HL-60 (cell line): Measurements from ENCODE around the gene ADGRG6.

Experiments used
- DNase-seq, 2 experiments: peaks; one replicate each; pipeline ENCODE4 v3.0.0-alpha.2; 2010 to 2020; ENCODE audit warnings: low read depth in 1 of 2, low spot score in 1 of 2
- H3K27ac ChIP-seq: fragments of 250-450 bp; sonication (Bioruptor Pico); replicated peaks from 2 replicates; pipeline ENCODE4 v1.5.1; 2020; ENCODE audit warnings: mild to moderate bottlenecking, moderate library complexity
- H3K27me3 ChIP-seq: fragments of 250-450 bp; sonication (Bioruptor Pico); 2 replicates; pipeline ENCODE4 v1.5.1; 2021; ENCODE audit warnings: mild to moderate bottlenecking, moderate library complexity; ENCODE audit not compliant: insufficient read depth, poor library complexity, severe bottlenecking
- H3K4me3 ChIP-seq: replicated peaks from 2 replicates; pipeline ENCODE4 v1.5.1; 2011; ENCODE audit warnings: mild to moderate bottlenecking, control low read depth, low read length; ENCODE audit not compliant: insufficient read depth
- CTCF ChIP-seq: IDR thresholded peaks from one replicate; pipeline ENCODE4 v1.5.1; 2011; ENCODE audit warnings: low read length, control low read depth, inconsistent platforms; ENCODE audit not compliant: insufficient read depth
- GABPA ChIP-seq: IDR thresholded peaks from 2 replicates; pipeline ENCODE4 v1.6.1; 2012; ENCODE audit warnings: low read depth
- POLR2AphosphoS5 ChIP-seq: IDR thresholded peaks from 2 replicates; pipeline ENCODE4 v1.6.1; 2012; ENCODE audit warnings: low read depth
- REST ChIP-seq: IDR thresholded peaks from 2 replicates; pipeline ENCODE4 v1.6.1; 2012; ENCODE audit warnings: low read depth; ENCODE audit not compliant: insufficient replicate concordance
- SPI1 ChIP-seq: IDR thresholded peaks from 2 replicates; pipeline ENCODE4 v1.6.1; 2012; ENCODE audit warnings: low read depth, mild to moderate bottlenecking, borderline replicate concordance

The ADGRG6 gene

GRCh38 chr6:142316791-142317368 is 15.1 kb downstream of the ADGRG6 start:
- H3K27ac ChIP-seq: no peak overlapping the region
- TF ChIP-seq GABPA (no peak), CTCF (no peak), POLR2AphosphoS5 (no peak), REST (no peak), SPI1 (no peak)
- H3K4me3 ChIP-seq: no peak overlapping the region
- no peaks in the 10 kb centered on the region for H3K27me3 ChIP-seq
- DNase-seq: no peak

- TF ChIP-seq REST (no peak), POLR2AphosphoS5 (no peak), SPI1 (no peak), CTCF (no peak), GABPA (no peak)
- DNase-seq: no peak
- Histone ChIP-seq H3K27ac (no peak overlapping the region), H3K4me3 (no peak overlapping the region), H3K27me3 (no peaks in the 10 kb centered on the region)
Measured at GRCh38 chr6:142318714-142319113, 16.9 kb downstream of the ADGRG6 start.

GRCh38 chr6:142320366-142320765 is 18.6 kb downstream of the ADGRG6 start:
- Histone ChIP-seq H3K27ac (no peak overlapping the region), H3K27me3 (no peaks in the 10 kb centered on the region), H3K4me3 (no peak overlapping the region)
- no peak for DNase-seq
- TF ChIP-seq REST (no peak), POLR2AphosphoS5 (no peak), GABPA (no peak), SPI1 (no peak), CTCF (no peak)
